22Rv1 (cell line): ENCODE results near the gene SOHLH2.

Experiments used
- CTCF ChIP-seq: fragments of 450-650 bp; IDR thresholded peaks from 2 replicates; pipeline ENCODE4 v1.5.1; 2017; ENCODE audit warnings: mild to moderate bottlenecking
- ZFX ChIP-seq: fragments of 450-650 bp; IDR thresholded peaks from 2 replicates; pipeline ENCODE4 v1.6.1; 2017; ENCODE audit warnings: antibody characterized with exemption, borderline replicate concordance

GRCh38 chr13:36166046-36166445 is 48.3 kb downstream of the SOHLH2 start:
- no peak for TF ChIP-seq CTCF
- no peak for TF ChIP-seq ZFX
